IPS DF 6.9 (cell line): Measurements from ENCODE around the gene TP53I11.

ENCODE experiments used
- DNase-seq: peaks from one replicate; pipeline ENCODE4 v3.0.0-alpha.2; 2013; ENCODE audit warnings: low read depth, low spot score
- H3K27ac ChIP-seq: one replicate; pipeline ENCODE4 v1.5.1; 2013; ENCODE audit warnings: low read length, control low read depth
- H3K27me3 ChIP-seq: 2 replicates; pipeline ENCODE4 v1.6.1; 2013; ENCODE audit warnings: mild to moderate bottlenecking, low read length; ENCODE audit not compliant: control insufficient read depth, insufficient read depth
- H3K36me3 ChIP-seq: 2 replicates; pipeline ENCODE4 v1.6.1; 2013; ENCODE audit warnings: low read length; ENCODE audit not compliant: control insufficient read depth, insufficient read depth
- H3K4me1 ChIP-seq: 2 replicates; pipeline ENCODE4 v1.6.1; 2013; ENCODE audit warnings: low read length; ENCODE audit not compliant: control insufficient read depth, insufficient read depth
- H3K4me3 ChIP-seq: 2 replicates; pipeline ENCODE4 v1.5.1; 2013; ENCODE audit warnings: mild to moderate bottlenecking, low read length
- H3K9me3 ChIP-seq: 2 replicates; pipeline ENCODE4 v1.6.1; 2013; ENCODE audit warnings: low read length, inconsistent platforms; ENCODE audit not compliant: control insufficient read depth, insufficient read depth
- WGBS: extraction: QIAGEN DNeasy Blood & Tissue Kit; methylation state at CpG from one replicate; pipeline ENCODE4 v1.1.7; 2013; ENCODE audit warnings: mixed read lengths, missing lambda C conversion rate; ENCODE audit not compliant: insufficient read length, insufficient coverage; 5-methylcytosine and 5-hydroxymethylcytosine counted together

TP53I11 gene

GRCh38 chr11:44978274-44978960 is 27.7 kb upstream of the TP53I11 start:
- WGBS: 100% methylated on average over 2 of the region's 3 CpGs
- no peak overlapping the region for H3K4me3 ChIP-seq
- no peaks in the 10 kb centered on the region for H3K9me3 ChIP-seq
- H3K36me3 ChIP-seq: no peaks in the 10 kb centered on the region
- H3K27me3 ChIP-seq: no peaks in the 10 kb centered on the region
- no peak for DNase-seq
- peaks cover 3% of the 10 kb centered on the region for H3K4me1 ChIP-seq
- no peak overlapping the region for H3K27ac ChIP-seq

GRCh38 chr11:44977493-44977984 is 26.9 kb upstream of the TP53I11 start:
- H3K27me3 ChIP-seq: no peaks in the 10 kb centered on the region
- no CpG with 5 or more reads among the region's 9 CpGs for WGBS
- no peak overlapping the region for H3K4me3 ChIP-seq
- peaks cover 3% of the 10 kb centered on the region for H3K4me1 ChIP-seq
- H3K9me3 ChIP-seq: no peaks in the 10 kb centered on the region
- H3K36me3 ChIP-seq: no peaks in the 10 kb centered on the region
- DNase-seq: no peak
- H3K27ac ChIP-seq: no peak overlapping the region

- WGBS: no CpG with 5 or more reads among the region's 5 CpGs
- no peaks in the 10 kb centered on the region for H3K27me3 ChIP-seq
- H3K9me3 ChIP-seq: no peaks in the 10 kb centered on the region
- no peaks in the 10 kb centered on the region for H3K36me3 ChIP-seq
- H3K4me1 ChIP-seq: peaks cover 3% of the 10 kb centered on the region
- DNase-seq: no peak
- no peak overlapping the region for H3K4me3 ChIP-seq
- no peak overlapping the region for H3K27ac ChIP-seq
Measured at GRCh38 chr11:44976576-44976975, 25.9 kb upstream of the TP53I11 start.

DNA sequence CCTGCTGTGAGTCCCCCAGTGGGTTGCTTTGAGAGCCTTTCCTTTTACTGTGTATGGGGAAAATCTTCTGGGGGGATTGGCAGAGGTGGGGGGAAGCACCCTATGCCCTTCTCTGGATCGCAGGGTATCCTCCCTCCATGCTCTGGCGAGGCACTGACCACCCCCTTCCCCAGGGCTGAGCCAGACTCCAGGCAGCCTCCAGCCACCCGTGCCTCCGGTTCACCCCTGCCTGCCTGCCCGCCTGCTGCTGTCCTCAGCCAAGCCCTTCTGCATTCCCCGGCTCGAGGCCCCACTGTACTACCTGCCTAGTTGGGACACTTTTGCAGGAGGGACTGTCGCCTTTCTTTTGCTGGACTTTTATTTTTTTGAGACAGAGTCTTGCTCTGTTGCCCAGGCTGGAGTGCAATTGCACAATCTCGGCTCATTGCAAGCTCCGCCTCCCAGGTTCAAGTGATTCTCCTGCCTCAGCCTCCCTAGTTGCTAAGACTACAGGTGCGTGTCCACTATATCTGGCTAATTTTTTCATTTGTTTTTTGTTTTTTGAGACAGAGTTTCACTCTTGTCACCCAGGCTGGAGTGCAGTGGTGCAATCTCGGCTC is 23.8 kb upstream of the TP53I11 start:
- Histone ChIP-seq H3K36me3 (no peaks in the 10 kb centered on the region), H3K9me3 (no peaks in the 10 kb centered on the region), H3K4me3 (no peak overlapping the region), H3K27me3 (no peaks in the 10 kb centered on the region), H3K4me1 (peaks cover 1% of the 10 kb centered on the region), H3K27ac (no peak overlapping the region)
- WGBS: no CpG with 5 or more reads among the region's 12 CpGs
- no peak for DNase-seq

- Histone ChIP-seq H3K4me3 (no peak overlapping the region), H3K9me3 (no peaks in the 10 kb centered on the region), H3K4me1 (peaks cover 1% of the 10 kb centered on the region), H3K27me3 (no peaks in the 10 kb centered on the region), H3K27ac (no peak overlapping the region), H3K36me3 (no peaks in the 10 kb centered on the region)
- no peak for DNase-seq
- no CpG with 5 or more reads among the region's 13 CpGs for WGBS
Measured at GRCh38 chr11:44973632-44974401, 23.1 kb upstream of the TP53I11 start.

DNA sequence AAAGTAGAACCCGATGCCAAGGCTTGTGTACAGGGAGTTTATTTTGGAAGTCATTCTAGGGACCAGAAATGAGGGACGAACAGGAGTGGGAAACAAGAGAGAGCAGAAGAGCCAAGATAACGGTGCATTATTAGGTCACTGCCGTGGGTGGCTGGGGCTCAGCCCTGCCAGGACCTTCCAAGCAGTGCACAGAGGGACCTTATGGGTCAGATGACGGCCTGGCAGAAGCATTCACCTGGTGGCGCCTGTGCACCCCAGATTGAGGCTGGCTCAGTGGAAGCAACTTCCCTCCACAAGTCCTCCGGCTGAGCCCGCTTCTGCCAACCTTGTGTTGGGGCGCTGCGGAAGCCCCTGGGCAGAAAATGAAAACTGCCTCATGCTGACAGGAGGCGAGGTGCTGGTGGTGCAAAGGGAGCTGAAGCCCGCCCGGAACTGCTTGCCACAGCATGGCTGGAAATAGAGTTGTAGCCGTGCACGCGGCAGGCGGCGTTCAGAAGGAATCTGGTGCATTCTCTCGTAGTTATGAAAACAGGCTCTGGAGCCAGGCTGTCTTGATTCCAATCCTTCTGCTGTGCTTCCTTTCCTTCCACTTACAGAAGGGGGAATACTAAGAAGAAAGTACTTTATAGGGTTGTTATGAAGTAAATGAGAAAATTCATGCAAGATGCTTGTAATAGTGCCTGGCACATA is 22.2 kb upstream of the TP53I11 start:
- DNase-seq: no peak
- WGBS: no CpG with 5 or more reads among the region's 19 CpGs
- no peaks in the 10 kb centered on the region for H3K36me3 ChIP-seq
- H3K4me3 ChIP-seq: no peak overlapping the region
- no peaks in the 10 kb centered on the region for H3K9me3 ChIP-seq
- H3K4me1 ChIP-seq: peaks cover 2% of the 10 kb centered on the region
- no peak overlapping the region for H3K27ac ChIP-seq
- H3K27me3 ChIP-seq: no peaks in the 10 kb centered on the region

DNA sequence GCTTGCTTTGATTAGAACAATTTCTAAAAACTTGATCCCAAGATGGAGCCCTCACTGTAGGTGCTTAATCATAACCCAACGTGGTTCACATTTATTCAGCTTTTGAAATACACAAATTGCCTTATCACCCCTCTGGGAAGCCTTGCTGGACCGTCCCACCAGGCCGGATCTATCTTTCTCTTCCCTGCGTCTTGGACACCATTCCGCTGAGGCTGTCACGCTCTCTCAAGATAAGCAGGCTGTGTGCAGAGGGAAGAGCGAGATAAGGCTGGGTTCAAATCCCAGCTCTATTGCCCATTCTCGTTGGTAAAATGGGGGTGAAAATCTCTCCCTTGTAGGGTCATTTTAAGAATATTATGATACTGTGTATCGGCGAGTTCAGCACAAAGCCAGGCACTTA is 20.5 kb upstream of the TP53I11 start:
- Histone ChIP-seq H3K36me3 (no peaks in the 10 kb centered on the region), H3K27me3 (no peaks in the 10 kb centered on the region), H3K27ac (no peak overlapping the region), H3K9me3 (no peaks in the 10 kb centered on the region), H3K4me1 (peaks cover 2% of the 10 kb centered on the region), H3K4me3 (no peak overlapping the region)
- WGBS: no CpG with 5 or more reads among the region's 10 CpGs
- no peak for DNase-seq

DNA sequence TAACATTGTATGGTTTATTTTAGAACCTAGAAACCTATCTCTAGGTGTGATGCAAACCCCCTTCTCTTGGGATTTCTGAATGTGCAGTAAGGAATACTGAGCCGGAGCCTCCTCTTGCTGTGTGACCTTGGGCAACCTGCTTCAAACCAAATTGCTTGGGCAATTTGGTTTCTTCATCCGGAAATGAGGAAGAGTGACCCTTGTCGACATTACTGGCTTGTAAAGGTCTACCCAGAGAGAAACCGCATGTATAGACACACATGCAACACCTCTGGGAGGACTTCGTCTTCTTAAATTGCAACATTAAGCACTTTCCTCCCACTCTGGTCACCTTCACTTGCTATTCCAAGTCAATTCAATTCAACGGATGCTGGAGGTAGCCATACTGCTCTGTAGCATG is 19.6 kb upstream of the TP53I11 start:
- H3K36me3 ChIP-seq: no peaks in the 10 kb centered on the region
- H3K27me3 ChIP-seq: no peaks in the 10 kb centered on the region
- H3K27ac ChIP-seq: no peak overlapping the region
- no peak for DNase-seq
- peaks cover 2% of the 10 kb centered on the region for H3K4me1 ChIP-seq
- no peak overlapping the region for H3K4me3 ChIP-seq
- H3K9me3 ChIP-seq: no peaks in the 10 kb centered on the region
- WGBS: no CpG with 5 or more reads among the region's 6 CpGs

GRCh38 chr11:44969651-44970252 is 19.1 kb upstream of the TP53I11 start:
- WGBS: no CpG with 5 or more reads among the region's 12 CpGs
- DNase-seq: no peak
- H3K27ac ChIP-seq: no peak overlapping the region
- H3K4me1 ChIP-seq: peaks cover 5% of the 10 kb centered on the region
- H3K36me3 ChIP-seq: no peaks in the 10 kb centered on the region
- no peak overlapping the region for H3K4me3 ChIP-seq
- H3K9me3 ChIP-seq: no peaks in the 10 kb centered on the region
- no peaks in the 10 kb centered on the region for H3K27me3 ChIP-seq

DNA sequence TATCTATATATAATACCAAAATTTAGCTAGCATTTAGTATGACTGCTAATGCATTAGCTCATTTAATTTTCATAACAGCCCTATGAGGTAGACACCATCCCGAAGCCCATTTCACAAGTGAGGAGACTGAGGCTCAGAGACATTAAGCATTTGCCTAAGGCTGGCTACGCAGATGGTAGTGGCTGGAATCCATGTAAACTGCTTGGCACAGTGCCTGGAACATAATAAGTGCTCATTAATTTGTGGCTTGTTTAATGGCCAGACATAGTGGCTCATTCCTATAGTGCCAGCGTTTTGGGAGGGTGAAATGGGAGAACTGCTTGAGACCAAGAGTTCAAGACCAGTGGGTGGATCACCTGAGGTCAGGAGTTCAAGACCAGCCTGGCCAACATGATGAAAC is 17.8 kb upstream of the TP53I11 start:
- Histone ChIP-seq H3K4me1 (peaks cover 8% of the 10 kb centered on the region; the same call in 1 of the 2 replicates), H3K4me3 (no peak overlapping the region), H3K27me3 (no peaks in the 10 kb centered on the region), H3K36me3 (no peaks in the 10 kb centered on the region), H3K27ac (no peak overlapping the region), H3K9me3 (no peaks in the 10 kb centered on the region)
- no CpG with 5 or more reads among the region's 3 CpGs for WGBS
- DNase-seq: no peak
